Heart left ventricle (tissue), 13 donors: ENCODE measurements around the gene ROBO3.

Source experiments
- CTCF ChIP-seq, 12 donors: fragments of 200-600 bp; sonication (generic) in 4 of 12; IDR thresholded peaks; one replicate each; pipeline versions ENCODE4 v1.5.0 to v1.8.0; 2018 to 2022; ENCODE audit warnings: antibody characterized with exemption in 12 of 12, mild to moderate bottlenecking in 5 of 12
- POLR2A ChIP-seq, 2 donors: fragments of 450-650 bp; IDR thresholded peaks; one replicate each; pipeline ENCODE4 v1.6.1; 2017; ENCODE audit warnings: antibody characterized with exemption in 2 of 2, mild to moderate bottlenecking in 2 of 2, moderate library complexity in 2 of 2
- donor health status: ischemic (EF 13 %, LVEDD 7.1; RV severe dilation, severe dysfunction).
- donor health status: DM: no; HTN: yes; CAD: no.
- donor health status: DM: no; HTN: no; CAD: no.
- donor health status: ischemic (EF 25% LVEDD 6.9; RV normal size, moderate dysfunction).
- donor health status: ischemic (EF 25% LVEDD 5.7; RV mildly dilated, moderate dysfunction).
- donor health status: ischemic (EF 35%, LVEDD 5.7; RV mildly dilated, moderate dysfunction).
- donor health status: nonischemic (EF 11% LVEDD 7.7; RV severe dilation, severe dysfunction).
- donor health status: DM: yes; HTN: yes; CAD: no.
- donor health status: PGD.
- donor health status: ischemic (EF 29% LVEDD 5.4; RV normal size, mild dysfunction).
- donor health status: nonischemic (EF 23%, LVEDD 6.1; RV moderate dilation, normal function).

- TF ChIP-seq CTCF (IDR thresholded peaks at IDR 0.05) (no peak), POLR2A (IDR thresholded peaks at IDR 0.05) (no peak)
Measured at GRCh38 chr11:124916370-124916710, 51.1 kb downstream of the ROBO3 start.
